ENCODE results near the gene RBM15B. TPM values are rescaled to one million over a fixed set of nuclear protein-coding genes. Genes with fewer than 3 reads are reported as not detected.

The RBM15B gene
- total RNA-seq, 1 experiment from 2014 or later = 33.7 TPM

DNA sequence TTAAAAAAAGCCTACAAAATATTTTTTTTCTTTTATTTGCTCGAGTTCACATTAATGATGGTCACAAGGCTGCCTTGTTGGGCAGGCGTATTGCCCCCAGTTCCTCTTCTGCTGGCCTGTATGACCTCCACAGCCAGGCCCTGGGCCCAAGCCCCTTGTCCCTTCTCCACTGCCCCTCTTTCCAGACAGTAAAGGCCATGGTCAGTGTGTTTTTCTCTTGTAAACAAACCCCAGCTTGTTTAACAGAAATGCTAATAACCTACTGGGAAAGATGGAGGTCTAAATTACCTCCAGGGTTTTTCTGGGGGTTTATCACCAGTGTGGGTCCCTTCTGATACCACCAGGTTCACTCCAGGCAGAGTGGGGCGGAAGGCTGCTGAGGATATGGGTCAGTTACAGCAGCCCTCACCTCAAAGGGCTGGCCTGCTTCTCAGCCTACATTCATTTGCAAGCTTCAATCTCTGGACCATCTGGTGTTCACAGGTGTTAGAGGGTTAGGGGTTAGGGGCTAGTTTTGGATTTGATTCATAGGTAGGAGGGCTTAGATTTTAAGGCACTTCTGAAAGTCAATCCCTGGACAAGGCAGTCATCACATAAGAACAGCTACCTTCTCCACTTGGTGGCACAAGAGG, 8.0 kb upstream of the RBM15B start:
- H3K4me1 Mint-ChIP-seq (ENCODE audit: low read depth, unreplicated experiment) = peaks cover 7% of the 10 kb centered on the region
- CTCF ChIA-PET = interaction anchor here (0.5 kb wide), 1 partner anchor 169 kb away, joined by 6 read pairs; no protein-coding TSS in a partner anchor
- POLR2A ChIA-PET = no interaction called here
- Histone ChIP-seq H3K4me1 (peaks cover 27% of the 10 kb centered on the region), H3K4me3 (ENCODE audit: low read depth, low read length) (no peak overlapping the region), H3K36me3 (ENCODE audit: control insufficient read depth, insufficient read depth, low read length) (no peaks in the 10 kb centered on the region), H3K27me3 (replicated peaks; ENCODE audit: control insufficient read depth, insufficient read depth, low read length) (no peaks in the 10 kb centered on the region), H3K9me3 (no peaks in the 10 kb centered on the region)
- BruUV-seq (replicated peaks) = no TSS peak
- H3K27ac Mint-ChIP-seq (ENCODE audit: unreplicated experiment) = no peak overlapping the region
- intact Hi-C loops (cut with micrococcal nuclease; ENCODE audit: unreplicated experiment) = no loop called here
- no peak for DNase-seq
- peak overlapping the region; percentile 96 for H3K4me3 Mint-ChIP-seq (ENCODE audit: unreplicated experiment)
- peaks cover 3% of the 10 kb centered on the region for H3K27me3 Mint-ChIP-seq (ENCODE audit: insufficient read depth, unreplicated experiment)
- TF ChIP-seq, protein P1, sequence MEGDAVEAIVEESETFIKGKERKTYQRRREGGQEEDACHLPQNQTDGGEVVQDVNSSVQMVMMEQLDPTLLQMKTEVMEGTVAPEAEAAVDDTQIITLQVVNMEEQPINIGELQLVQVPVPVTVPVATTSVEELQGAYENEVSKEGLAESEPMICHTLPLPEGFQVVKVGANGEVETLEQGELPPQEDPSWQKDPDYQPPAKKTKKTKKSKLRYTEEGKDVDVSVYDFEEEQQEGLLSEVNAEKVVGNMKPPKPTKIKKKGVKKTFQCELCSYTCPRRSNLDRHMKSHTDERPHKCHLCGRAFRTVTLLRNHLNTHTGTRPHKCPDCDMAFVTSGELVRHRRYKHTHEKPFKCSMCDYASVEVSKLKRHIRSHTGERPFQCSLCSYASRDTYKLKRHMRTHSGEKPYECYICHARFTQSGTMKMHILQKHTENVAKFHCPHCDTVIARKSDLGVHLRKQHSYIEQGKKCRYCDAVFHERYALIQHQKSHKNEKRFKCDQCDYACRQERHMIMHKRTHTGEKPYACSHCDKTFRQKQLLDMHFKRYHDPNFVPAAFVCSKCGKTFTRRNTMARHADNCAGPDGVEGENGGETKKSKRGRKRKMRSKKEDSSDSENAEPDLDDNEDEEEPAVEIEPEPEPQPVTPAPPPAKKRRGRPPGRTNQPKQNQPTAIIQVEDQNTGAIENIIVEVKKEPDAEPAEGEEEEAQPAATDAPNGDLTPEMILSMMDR (IDR thresholded peaks at IDR 0.05; ENCODE audit: insufficient read depth in 1 of 2, low read depth in 1 of 2, low read length in 1 of 2, severe bottlenecking in 1 of 2, unreplicated experiment in 1 of 2) = no peak
- peaks cover 30% of the 10 kb centered on the region for H3K36me3 Mint-ChIP-seq (ENCODE audit: insufficient read depth, unreplicated experiment)
- H3K9me3 Mint-ChIP-seq (ENCODE audit: unreplicated experiment) = no peaks in the 10 kb centered on the region

DNA sequence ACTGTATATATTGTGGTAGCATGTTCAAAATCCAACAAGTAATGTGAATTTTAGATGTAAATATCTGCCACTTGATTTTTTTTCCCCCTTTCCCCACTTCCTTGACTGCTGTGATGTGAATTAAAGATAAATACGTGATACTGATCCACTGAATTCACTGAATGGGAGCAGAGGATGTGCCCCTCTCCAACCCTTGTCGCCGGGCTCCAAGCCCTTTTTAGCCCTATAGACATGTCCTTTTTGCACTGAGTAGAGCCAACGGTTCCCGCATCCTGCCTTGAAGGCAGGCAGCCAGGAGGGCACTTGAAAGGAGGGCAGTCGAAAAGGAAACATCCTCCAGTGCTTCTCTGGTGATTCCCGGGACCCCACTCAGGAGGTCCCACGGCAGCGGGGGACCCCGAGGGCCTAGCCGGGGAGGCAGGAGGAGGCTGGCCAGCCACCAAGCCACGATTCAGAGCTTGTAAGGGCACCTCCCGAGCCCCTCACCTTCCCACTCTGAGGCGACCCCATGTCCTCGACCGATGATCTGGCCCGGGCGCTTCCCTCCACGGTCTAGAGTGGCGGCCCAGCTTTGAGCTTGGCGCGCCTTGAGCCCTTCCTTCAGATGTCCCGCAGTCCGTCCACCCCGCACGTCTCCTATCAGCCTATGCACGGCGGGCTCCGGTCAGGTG, 6.9 kb upstream of the RBM15B start:
- Histone ChIP-seq H3K4me3 (ENCODE audit: low read depth, low read length) (peak overlapping the region; percentile 94), H3K9me3 (no peaks in the 10 kb centered on the region), H3K4me1 (peaks cover 38% of the 10 kb centered on the region), H3K36me3 (ENCODE audit: control insufficient read depth, insufficient read depth, low read length) (no peaks in the 10 kb centered on the region), H3K27me3 (replicated peaks; ENCODE audit: control insufficient read depth, insufficient read depth, low read length) (no peaks in the 10 kb centered on the region)
- TF ChIP-seq, protein P1 (IDR thresholded peaks at IDR 0.05; ENCODE audit: insufficient read depth in 1 of 2, low read depth in 1 of 2, low read length in 1 of 2, severe bottlenecking in 1 of 2, unreplicated experiment in 1 of 2) = no peak
- ChIA-PET CTCF (interaction anchor here (0.6 to 1.9 kb wide), 2 partner anchors 58 to 768 kb away, joined by 3 to 12 read pairs; partner anchors contain the start of gene MAPKAPK3), POLR2A (no interaction called here)
- peak overlapping the region; percentile 93 for H3K27ac Mint-ChIP-seq (ENCODE audit: unreplicated experiment)
- TSS peak; percentile 76 for BruUV-seq (replicated peaks)
- DNase-seq = peak in 1 of 2 experiments; percentile 16
- peaks cover 18% of the 10 kb centered on the region for H3K4me1 Mint-ChIP-seq (ENCODE audit: low read depth, unreplicated experiment)
- peaks cover 41% of the 10 kb centered on the region for H3K36me3 Mint-ChIP-seq (ENCODE audit: insufficient read depth, unreplicated experiment)
- H3K9me3 Mint-ChIP-seq (ENCODE audit: unreplicated experiment) = no peaks in the 10 kb centered on the region
- H3K27me3 Mint-ChIP-seq (ENCODE audit: insufficient read depth, unreplicated experiment) = peaks cover under 1% of the 10 kb centered on the region
- H3K4me3 Mint-ChIP-seq (ENCODE audit: unreplicated experiment) = peak overlapping the region; percentile 96
- intact Hi-C loops (cut with micrococcal nuclease; ENCODE audit: unreplicated experiment) = no loop called here

- Mint-ChIP-seq H3K4me1 (ENCODE audit: low read depth, unreplicated experiment) (peaks cover 23% of the 10 kb centered on the region), H3K36me3 (ENCODE audit: insufficient read depth, unreplicated experiment) (peaks cover 47% of the 10 kb centered on the region), H3K27me3 (ENCODE audit: insufficient read depth, unreplicated experiment) (no peaks in the 10 kb centered on the region), H3K4me3 (ENCODE audit: unreplicated experiment) (peak within 1 kb of the TSS; percentile 96), H3K9me3 (ENCODE audit: unreplicated experiment) (no peaks in the 10 kb centered on the region), H3K27ac (ENCODE audit: unreplicated experiment) (peak within 1 kb of the TSS; percentile 93)
- POLR2A ChIA-PET = interaction anchor here (0.5 to 1.5 kb wide), 17 partner anchors 11 to 1036 kb away, joined by 3 to 13 read pairs (median 3); partner anchors contain the start of genes ACY1, CYB561D2, DCAF1 and GRM2
- Histone ChIP-seq H3K4me1 (peaks cover 43% of the 10 kb centered on the region), H3K36me3 (ENCODE audit: control insufficient read depth, insufficient read depth, low read length) (peaks cover 1% of the 10 kb centered on the region), H3K4me3 (ENCODE audit: low read depth, low read length) (peak within 1 kb of the TSS; percentile 94), H3K9me3 (no peaks in the 10 kb centered on the region), H3K27me3 (replicated peaks; ENCODE audit: control insufficient read depth, insufficient read depth, low read length) (no peaks in the 10 kb centered on the region)
- BruUV-seq (replicated peaks) = no TSS peak
- TF ChIP-seq, protein P1 (IDR thresholded peaks at IDR 0.05; ENCODE audit: insufficient read depth in 1 of 2, low read depth in 1 of 2, low read length in 1 of 2, severe bottlenecking in 1 of 2, unreplicated experiment in 1 of 2) = no peak
- peak; percentile 97 for DNase-seq
- CTCF ChIA-PET = interaction anchor here (0.6 to 1.9 kb wide), 10 partner anchors 26 to 769 kb away, joined by 3 to 12 read pairs (median 3); partner anchors contain the start of genes DCAF1 and MAPKAPK3
- intact Hi-C loops (cut with micrococcal nuclease; ENCODE audit: unreplicated experiment) = no loop called here
Measured at GRCh38 chr3:51384726-51385473, 6.2 kb upstream of the RBM15B start, which contains the start of gene MANF. TSS of gene MANF (plus strand) at chr3:51385291. CDS start at chr3:51385343, 52 bp downstream.
